GM12875 (cell line): Measurements from ENCODE around the gene FBXL17.

ENCODE experiments used
- H3K4me3 ChIP-seq: one replicate; pipeline ENCODE4 v1.5.1; 2011; ENCODE audit warnings: low read depth, low read length, control low read depth
- TF ChIP-seq, protein P1 (sequence below): IDR thresholded peaks from 2 replicates; pipeline ENCODE4 v1.5.1; 2011; ENCODE audit warnings: low read depth, mild to moderate bottlenecking, control low read depth, inconsistent platforms, low read length, moderate library complexity, borderline replicate concordance; ENCODE audit not compliant: insufficient read depth

Gene FBXL17

DNA sequence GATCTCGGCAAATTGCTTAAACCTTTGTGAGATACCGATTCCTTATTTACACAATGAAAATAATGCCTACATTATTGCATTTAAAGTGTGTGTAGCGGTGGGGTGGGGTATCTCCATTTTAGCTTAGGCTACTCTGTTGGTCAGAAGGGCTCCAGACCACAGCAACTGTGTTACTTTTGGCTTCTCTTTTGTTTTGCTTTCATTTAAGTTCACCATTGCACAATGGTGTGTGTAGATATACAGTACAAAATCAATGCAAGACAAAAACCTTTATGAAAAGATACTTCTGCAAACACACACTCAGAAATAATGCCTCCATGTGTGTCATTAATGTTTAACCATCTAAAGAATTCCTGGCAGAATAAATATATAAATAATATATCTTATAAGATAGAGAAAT, 279.4 kb downstream of the FBXL17 start:
- TF ChIP-seq, protein P1, sequence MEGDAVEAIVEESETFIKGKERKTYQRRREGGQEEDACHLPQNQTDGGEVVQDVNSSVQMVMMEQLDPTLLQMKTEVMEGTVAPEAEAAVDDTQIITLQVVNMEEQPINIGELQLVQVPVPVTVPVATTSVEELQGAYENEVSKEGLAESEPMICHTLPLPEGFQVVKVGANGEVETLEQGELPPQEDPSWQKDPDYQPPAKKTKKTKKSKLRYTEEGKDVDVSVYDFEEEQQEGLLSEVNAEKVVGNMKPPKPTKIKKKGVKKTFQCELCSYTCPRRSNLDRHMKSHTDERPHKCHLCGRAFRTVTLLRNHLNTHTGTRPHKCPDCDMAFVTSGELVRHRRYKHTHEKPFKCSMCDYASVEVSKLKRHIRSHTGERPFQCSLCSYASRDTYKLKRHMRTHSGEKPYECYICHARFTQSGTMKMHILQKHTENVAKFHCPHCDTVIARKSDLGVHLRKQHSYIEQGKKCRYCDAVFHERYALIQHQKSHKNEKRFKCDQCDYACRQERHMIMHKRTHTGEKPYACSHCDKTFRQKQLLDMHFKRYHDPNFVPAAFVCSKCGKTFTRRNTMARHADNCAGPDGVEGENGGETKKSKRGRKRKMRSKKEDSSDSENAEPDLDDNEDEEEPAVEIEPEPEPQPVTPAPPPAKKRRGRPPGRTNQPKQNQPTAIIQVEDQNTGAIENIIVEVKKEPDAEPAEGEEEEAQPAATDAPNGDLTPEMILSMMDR, result no peak
- no peak overlapping the region for H3K4me3 ChIP-seq

DNA sequence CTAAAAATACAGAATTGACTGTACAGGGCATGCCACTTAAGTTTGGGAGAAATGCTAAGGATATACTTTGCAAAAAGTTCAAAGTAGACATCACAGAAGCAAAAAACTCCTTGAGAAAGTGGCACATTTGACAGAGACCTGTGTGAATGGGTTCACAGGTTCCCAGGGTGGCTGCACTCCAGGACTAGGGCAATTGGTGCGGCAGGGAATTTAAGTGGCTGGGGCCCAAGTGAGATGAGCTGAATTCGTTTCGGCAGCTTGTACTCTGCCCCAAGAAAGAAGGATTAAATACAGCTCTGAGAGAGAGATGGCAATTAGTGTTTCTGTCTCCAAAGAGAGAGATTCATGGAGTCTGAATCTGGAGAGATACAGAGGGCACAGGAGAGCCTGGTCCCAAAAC, 280.1 kb downstream of the FBXL17 start:
- no peak overlapping the region for H3K4me3 ChIP-seq
- TF ChIP-seq, protein P1, result no peak

- TF ChIP-seq, protein P1, result no peak
- no peak overlapping the region for H3K4me3 ChIP-seq
These were observed 280.8 kb downstream of the FBXL17 start for GRCh38 chr5:108101130-108101529.

GRCh38 chr5:108094800-108095199, 287.1 kb downstream of the FBXL17 start:
- TF ChIP-seq, protein P1, result no peak
- no peak overlapping the region for H3K4me3 ChIP-seq

DNA sequence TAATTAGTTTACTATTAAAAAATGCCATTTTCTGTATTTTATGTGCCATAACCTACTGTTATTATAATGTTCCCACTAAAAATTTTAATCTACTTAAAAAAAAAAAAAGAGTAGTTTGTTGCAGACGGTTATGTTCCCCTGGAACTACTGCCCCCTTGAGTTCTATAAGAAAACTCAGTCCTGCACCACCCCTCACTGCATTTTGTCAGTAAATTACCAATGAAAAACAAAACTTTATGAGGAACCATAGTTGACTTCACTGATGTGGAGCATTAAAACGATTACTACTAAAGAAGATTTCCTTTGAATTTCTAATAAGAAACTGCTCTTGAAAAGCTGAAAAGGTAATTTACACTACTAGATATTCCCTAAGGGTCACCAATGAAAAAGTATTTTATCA, 288.7 kb downstream of the FBXL17 start:
- no peak overlapping the region for H3K4me3 ChIP-seq
- TF ChIP-seq, protein P1, result peak; percentile 21; the same call in 1 of the 2 replicates

GRCh38 chr5:108090946-108091345, 291.0 kb downstream of the FBXL17 start:
- TF ChIP-seq, protein P1, result no peak
- H3K4me3 ChIP-seq, result no peak overlapping the region

GRCh38 chr5:108084105-108084504, 297.8 kb downstream of the FBXL17 start:
- TF ChIP-seq, protein P1, result no peak
- no peak overlapping the region for H3K4me3 ChIP-seq
